Gastroesophageal sphincter (tissue), 3 donors: Measurements from ENCODE around the gene MYO1H.

Experiments used
- CTCF ChIP-seq, 4 experiments: fragments of 200-600 bp in 2 of 4; fragments of 450-650 bp in 2 of 4; sonication (generic) in 1 of 4; IDR thresholded peaks; one replicate each; pipeline ENCODE4 v1.5.1; 2017 to 2019; ENCODE audit warnings: antibody characterized with exemption in 4 of 4, mild to moderate bottlenecking in 2 of 4, moderate library complexity in 2 of 4
- POLR2A ChIP-seq, 2 donors: fragments of 450-650 bp; IDR thresholded peaks; one replicate each; pipeline ENCODE4 v1.6.1; 2017; ENCODE audit warnings: antibody characterized with exemption in 2 of 2, mild to moderate bottlenecking in 2 of 2, moderate library complexity in 1 of 2
- POLR2AphosphoS5 ChIP-seq: sonication (generic); formaldehyde crosslinking; IDR thresholded peaks from one replicate; pipeline ENCODE4 v1.6.1; 2017; ENCODE audit warnings: antibody characterized with exemption

- TF ChIP-seq CTCF (IDR thresholded peaks at IDR 0.05) (no peak), POLR2A (IDR thresholded peaks at IDR 0.05) (no peak), POLR2AphosphoS5 (no peak)
Measured at GRCh38 chr12:109461049-109461845, 113.5 kb downstream of the MYO1H start.
